Naive thymus-derived CD8-positive, alpha-beta T cell (primary cell): ENCODE data around the gene RAB11FIP4. TPM values are rescaled to one million over a fixed set of nuclear protein-coding genes. Genes with fewer than 3 reads are reported as not detected.

ENCODE experiments used
- ATAC-seq, 2 donors: fragments of 150-1000 bp; cut with Tn5 transposase in 1 of 2; sonication (Bioruptor Pico), chemical (Tn5 transposase) in 1 of 2; 1 replicate in 1 of 2; 2 replicates in 1 of 2; pipeline ENCODE4 v1.10.0; 2021; ENCODE audit warnings: mild to moderate bottlenecking in 2 of 2, moderate library complexity in 2 of 2
- POLR2A ChIA-PET: fragments of 350-600 bp; sonication (Branson Sonifier 250); formaldehyde crosslinking; loops from one replicate; lab custom pipeline; 2021; ENCODE audit warnings: antibody characterized with exemption; lab: Charles Lee
- DNase-seq, 10 donors: peaks; one replicate each; pipeline versions ENCODE4 v3.0.0 to v3.0.0-alpha.2; 2020 to 2022
- H3K27ac Mint-ChIP-seq, 10 donors: one replicate each; pipeline ENCODE4 v1.8.0; 2020 to 2022; ENCODE audit warnings: mild to moderate bottlenecking in 10 of 10, mixed read lengths in 10 of 10, moderate library complexity in 4 of 10, inconsistent platforms in 1 of 10
- H3K27me3 Mint-ChIP-seq, 5 donors: one replicate each; pipeline ENCODE4 v1.8.0; 2021 to 2022; ENCODE audit warnings: mixed read lengths in 5 of 5
- H3K36me3 Mint-ChIP-seq, 3 donors: one replicate each; pipeline ENCODE4 v1.8.0; 2020 to 2022; ENCODE audit warnings: mixed read lengths in 3 of 3, mild to moderate bottlenecking in 2 of 3, inconsistent platforms in 1 of 3
- H3K4me1 Mint-ChIP-seq, 4 donors: one replicate each; pipeline ENCODE4 v1.8.0; 2021 to 2022; ENCODE audit warnings: mixed read lengths in 4 of 4
- H3K4me3 Mint-ChIP-seq, 10 donors: one replicate each; pipeline ENCODE4 v1.8.0; 2020 to 2022; ENCODE audit warnings: mild to moderate bottlenecking in 10 of 10, mixed read lengths in 10 of 10, moderate library complexity in 6 of 10, inconsistent platforms in 1 of 10
- H3K9me3 Mint-ChIP-seq, 9 donors: one replicate each; pipeline ENCODE4 v1.8.0; 2020 to 2022; ENCODE audit warnings: mixed read lengths in 9 of 9, mild to moderate bottlenecking in 3 of 9, inconsistent platforms in 1 of 9, moderate library complexity in 1 of 9
- polyA plus RNA-seq, 3 donors: library from polyadenylated mRNA; unstranded; fragments of 300-500 nt; fragmentation: Illumina TruSeq; gene quantifications; one replicate each; pipeline ENCODE4 v1.2.3, GENCODE V29; 2021
- total RNA-seq, 8 experiments: library from RNA in 2 of 8; stranded (reverse) in 2 of 8; gene quantifications; one replicate each; pipeline ENCODE4 v1.2.3 and lab custom pipeline; 2021 to 2026

RAB11FIP4 gene
- total and polyA plus RNA-seq, 5 experiments from 2014 or later: 14.9 to 51.1 (median 18.6) TPM

DNA sequence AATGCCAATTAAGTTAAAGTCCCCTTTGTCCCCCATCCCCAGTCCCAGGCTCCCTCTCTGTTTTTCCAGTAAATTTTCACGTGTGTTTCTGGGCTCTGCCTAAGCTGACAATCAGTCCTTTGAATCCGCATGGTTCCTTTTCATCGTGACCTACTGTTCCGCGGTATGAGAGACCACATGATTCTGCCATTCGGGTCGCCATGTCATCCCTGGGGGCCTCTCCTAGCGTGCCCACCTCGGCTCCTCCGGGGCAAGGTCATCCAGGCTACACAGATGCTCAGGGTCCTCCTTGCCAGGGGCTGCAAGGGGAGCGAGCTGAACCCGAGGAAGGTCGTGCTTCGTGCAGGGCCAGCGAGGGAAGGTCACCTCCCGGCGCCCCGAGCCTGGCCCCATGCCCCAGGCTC lies 157.6 kb downstream of the RAB11FIP4 start:
- Mint-ChIP-seq H3K9me3 (no peaks in the 10 kb centered on the region), H3K27me3 (no peaks in the 10 kb centered on the region), H3K4me3 (peak overlapping the region; percentile 70 to 95 (median 88)), H3K36me3 (no peaks in the 10 kb centered on the region), H3K4me1 (peaks cover 11 to 26% (median 18%) of the 10 kb centered on the region in 4 donors), H3K27ac (peak overlapping the region; percentile 55 to 89 (median 80))
- POLR2A ChIA-PET: interaction anchor here (0.6 to 2.7 kb wide), 6 partner anchors 10 to 378 kb away, joined by 4 to 9 read pairs (median 6); no protein-coding TSS in a partner anchor
- peak in 3 of 10 donors; percentile 16 to 34 (median 31) for DNase-seq
- ATAC-seq: peak; percentile 18 to 21

DNA sequence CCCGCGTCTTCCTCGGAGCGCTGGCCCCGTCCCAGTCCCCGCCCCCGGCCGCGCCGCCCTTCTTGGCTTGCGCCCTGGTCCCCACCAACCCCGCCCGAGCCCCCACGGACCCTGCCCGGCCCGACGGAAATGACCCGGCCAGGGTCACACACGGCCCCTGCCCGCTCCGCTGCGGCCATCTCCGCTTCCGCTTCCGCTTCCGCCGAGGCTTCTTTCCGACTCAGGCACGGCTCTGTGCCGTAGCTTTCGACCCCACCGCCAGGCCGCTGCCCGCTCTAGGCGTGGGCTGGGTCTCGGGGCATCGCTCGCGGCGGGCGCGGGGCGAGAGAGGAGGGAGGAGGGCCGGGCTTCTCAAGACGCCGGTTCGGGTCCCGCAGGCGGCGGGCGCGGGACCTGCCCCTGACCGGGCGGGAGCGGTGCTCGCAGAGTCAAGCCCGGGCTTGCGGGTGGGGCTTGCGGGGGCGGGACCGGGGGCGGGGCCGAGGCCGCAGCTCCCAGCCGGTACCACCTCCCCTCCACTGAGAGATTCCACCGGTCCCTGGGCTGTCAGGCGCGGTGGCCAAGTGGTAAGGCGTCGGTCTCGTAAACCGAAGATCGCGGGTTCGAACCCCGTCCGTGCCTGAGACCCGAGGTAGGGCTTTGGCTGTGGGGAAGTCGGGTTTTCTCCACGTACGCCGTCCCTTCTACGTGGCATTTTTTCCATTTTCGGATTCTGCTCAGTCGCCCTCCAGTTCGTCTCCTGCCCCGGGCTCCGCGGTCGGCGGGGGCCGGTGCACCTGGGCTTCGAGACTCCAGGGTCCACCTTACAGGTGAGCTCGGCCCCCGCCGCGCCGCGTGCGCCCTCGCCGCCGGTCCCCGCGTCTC lies 158.3 kb downstream of the RAB11FIP4 start:
- peak; percentile 84 for ATAC-seq
- H3K27ac Mint-ChIP-seq: peak overlapping the region; percentile 67 to 91 (median 86)
- peak overlapping the region; percentile 70 to 95 (median 88) for H3K4me3 Mint-ChIP-seq
- no peaks in the 10 kb centered on the region for H3K36me3 Mint-ChIP-seq
- H3K9me3 Mint-ChIP-seq: no peaks in the 10 kb centered on the region
- peaks cover 11 to 26% (median 18%) of the 10 kb centered on the region in 4 donors for H3K4me1 Mint-ChIP-seq
- POLR2A ChIA-PET: interaction anchor here (0.6 to 2.7 kb wide), 6 partner anchors 9 to 377 kb away, joined by 4 to 9 read pairs (median 6); no protein-coding TSS in a partner anchor
- no peaks in the 10 kb centered on the region for H3K27me3 Mint-ChIP-seq
- peak; percentile 74 to 91 (median 84) for DNase-seq

DNA sequence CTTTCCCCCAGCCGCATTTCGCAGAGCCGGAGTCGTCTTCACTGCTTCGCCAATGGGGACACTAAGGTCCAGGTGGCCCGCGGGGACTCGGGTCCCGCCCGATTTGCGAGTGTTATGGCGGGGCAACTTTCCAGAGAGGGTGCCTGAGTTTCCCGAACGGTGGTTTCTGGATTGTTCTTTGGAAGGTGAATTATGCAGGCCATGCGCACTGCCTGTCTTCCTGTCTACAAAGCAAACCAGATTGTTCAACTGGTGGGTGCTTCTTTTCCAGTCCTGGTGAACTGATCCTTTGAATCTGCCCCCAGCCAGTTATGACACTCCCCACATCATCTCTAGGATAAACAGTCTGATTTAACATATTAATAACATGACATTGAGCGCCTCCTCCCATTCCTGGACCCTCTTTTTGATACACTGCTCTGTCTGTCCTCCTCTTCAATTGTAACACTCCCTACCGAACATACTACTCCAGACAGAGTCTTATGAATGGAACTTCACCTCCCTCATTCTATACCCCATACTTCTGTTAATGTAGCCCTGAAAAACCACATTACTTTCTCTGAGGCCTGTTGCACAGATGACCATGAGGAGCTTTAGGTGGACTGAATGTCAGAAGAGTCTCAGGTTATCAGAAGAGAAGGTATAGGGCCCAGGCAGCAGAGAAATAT lies 159.0 kb downstream of the RAB11FIP4 start:
- Mint-ChIP-seq H3K27me3 (no peaks in the 10 kb centered on the region), H3K27ac (peak overlapping the region; percentile 54 to 91 (median 86)), H3K4me3 (peak overlapping the region; percentile 70 to 95 (median 88)), H3K36me3 (no peaks in the 10 kb centered on the region), H3K4me1 (peaks cover 11 to 26% (median 18%) of the 10 kb centered on the region in 4 donors), H3K9me3 (no peaks in the 10 kb centered on the region)
- DNase-seq: peak in 2 of 10 donors; percentile 27 to 28
- POLR2A ChIA-PET: interaction anchor here (0.6 to 2.7 kb wide), 3 partner anchors 16 to 729 kb away, joined by 5 to 9 read pairs (median 5); no protein-coding TSS in a partner anchor
- ATAC-seq: peak in 1 of 2 donors; percentile 3

DNA sequence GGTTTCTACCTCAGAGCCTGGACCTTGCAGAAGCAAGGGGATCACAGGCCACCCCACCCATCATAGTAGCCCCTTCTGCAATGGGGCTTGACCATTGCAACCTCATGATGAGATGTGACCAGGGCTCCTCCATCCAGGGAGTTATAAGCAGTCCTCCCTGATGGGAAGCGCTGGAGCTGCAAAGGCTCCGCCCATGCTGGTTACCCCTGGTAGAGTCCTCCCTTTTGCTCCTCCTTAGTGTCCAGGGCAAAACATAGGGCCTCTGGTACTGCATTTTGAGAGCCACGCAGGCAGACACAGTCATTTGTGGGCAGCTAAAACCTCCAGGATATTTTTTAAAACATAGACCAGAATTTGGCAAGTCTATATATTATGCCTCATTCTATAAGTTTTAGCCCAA lies 161.1 kb downstream of the RAB11FIP4 start:
- DNase-seq (no peak), ATAC-seq (no peak)
- Mint-ChIP-seq H3K9me3 (no peaks in the 10 kb centered on the region), H3K4me3 (peak overlapping the region in 1 of 10 donors; percentile 39), H3K4me1 (peaks cover 11 to 23% (median 18%) of the 10 kb centered on the region in 4 donors), H3K27ac (no peak overlapping the region), H3K36me3 (no peaks in the 10 kb centered on the region), H3K27me3 (no peaks in the 10 kb centered on the region)
- POLR2A ChIA-PET: no interaction called here

DNA sequence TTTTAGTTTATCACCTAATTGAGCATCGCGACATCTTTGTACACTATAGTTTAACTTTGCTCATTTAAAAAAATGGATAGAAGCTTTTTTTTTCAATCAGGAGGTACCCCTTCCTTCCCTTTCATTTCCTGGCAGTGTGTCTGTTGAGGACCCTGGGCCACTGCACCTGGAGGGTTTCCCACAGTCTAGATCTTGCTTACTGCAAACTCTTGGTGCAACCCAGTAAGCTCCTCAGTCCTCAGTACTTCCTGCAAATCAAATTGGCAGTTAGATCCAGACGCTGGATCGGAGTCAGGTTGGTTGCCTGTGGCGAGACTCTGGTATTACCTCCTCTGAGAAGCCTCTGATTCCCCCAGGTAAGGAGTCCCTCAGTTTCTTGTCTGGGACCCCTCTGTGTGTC lies 162.0 kb downstream of the RAB11FIP4 start:
- H3K9me3 Mint-ChIP-seq: no peaks in the 10 kb centered on the region
- H3K4me3 Mint-ChIP-seq: peak overlapping the region in 2 of 10 donors; percentile 2 to 44
- peaks cover 11 to 19% (median 17%) of the 10 kb centered on the region in 4 donors for H3K4me1 Mint-ChIP-seq
- ATAC-seq (no peak), DNase-seq (no peak)
- no peaks in the 10 kb centered on the region for H3K36me3 Mint-ChIP-seq
- H3K27ac Mint-ChIP-seq: peak overlapping the region in 1 of 10 donors; percentile 46
- POLR2A ChIA-PET: no interaction called here
- H3K27me3 Mint-ChIP-seq: no peaks in the 10 kb centered on the region

DNA sequence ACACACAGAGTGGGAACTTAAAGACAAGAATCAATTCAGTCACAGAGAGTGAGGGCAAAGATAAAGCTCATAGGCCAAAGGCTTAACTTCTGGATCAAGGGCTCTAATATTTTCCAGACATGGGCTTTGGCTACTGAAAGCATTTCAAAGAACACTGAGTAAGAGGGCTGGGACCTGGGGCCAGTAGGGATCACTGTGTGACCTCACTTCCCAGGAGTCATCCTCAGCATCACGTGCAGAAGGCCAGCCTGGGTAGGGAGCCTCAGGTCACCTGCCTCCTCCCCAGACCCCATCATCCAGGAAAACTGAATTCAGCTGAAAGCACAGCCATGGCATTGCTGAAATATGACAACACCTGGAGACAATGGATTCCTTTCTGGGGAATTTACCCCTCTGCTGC lies 163.5 kb downstream of the RAB11FIP4 start:
- Mint-ChIP-seq H3K27me3 (no peaks in the 10 kb centered on the region), H3K36me3 (no peaks in the 10 kb centered on the region), H3K4me3 (no peak overlapping the region), H3K4me1 (peaks cover 8 to 13% (median 12%) of the 10 kb centered on the region in 4 donors), H3K27ac (no peak overlapping the region), H3K9me3 (no peaks in the 10 kb centered on the region)
- ATAC-seq: no peak
- no peak for DNase-seq
- POLR2A ChIA-PET: no interaction called here

DNA sequence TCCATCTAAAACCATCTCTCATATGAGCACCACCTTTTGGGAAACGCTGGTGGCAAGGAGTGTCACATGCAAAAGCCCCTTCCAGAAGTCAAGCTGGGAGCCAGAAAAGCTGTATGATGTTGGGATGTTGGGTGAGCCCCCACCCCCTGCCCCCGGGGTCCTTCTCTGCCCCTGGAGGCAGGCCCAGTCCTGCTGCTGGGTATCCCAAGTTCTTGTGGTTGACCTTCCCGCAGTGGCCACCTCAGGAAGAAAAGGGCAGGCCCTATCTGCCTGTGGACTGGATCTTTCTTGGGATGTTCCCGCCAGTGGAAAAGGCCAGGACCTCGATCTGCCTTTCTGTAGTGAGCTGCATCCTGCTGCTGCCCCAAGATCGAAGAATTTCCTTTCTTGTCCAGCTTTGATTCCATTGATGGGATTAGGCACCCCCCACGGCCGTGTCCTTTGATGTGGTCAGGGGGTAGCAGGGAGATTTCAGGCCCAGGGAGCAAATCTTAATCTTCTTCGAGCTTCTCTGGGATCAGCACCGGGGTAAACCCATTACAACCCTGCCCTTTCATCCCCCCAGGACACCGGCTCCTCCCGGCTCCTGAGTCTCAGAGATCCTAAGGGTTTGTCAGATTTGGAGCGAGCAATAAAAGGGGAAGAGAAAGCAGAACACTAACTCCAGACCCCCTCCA lies 165.6 kb downstream of the RAB11FIP4 start:
- Mint-ChIP-seq H3K36me3 (no peaks in the 10 kb centered on the region), H3K27ac (no peak overlapping the region), H3K27me3 (peaks cover 0 to 8% (median 0%) of the 10 kb centered on the region in 5 donors), H3K4me1 (peaks cover 4 to 25% (median 18%) of the 10 kb centered on the region in 4 donors), H3K4me3 (peak overlapping the region in 3 of 10 donors; percentile 48 to 75 (median 71)), H3K9me3 (no peaks in the 10 kb centered on the region)
- ATAC-seq (no peak), DNase-seq (no peak)
- POLR2A ChIA-PET: no interaction called here

DNA sequence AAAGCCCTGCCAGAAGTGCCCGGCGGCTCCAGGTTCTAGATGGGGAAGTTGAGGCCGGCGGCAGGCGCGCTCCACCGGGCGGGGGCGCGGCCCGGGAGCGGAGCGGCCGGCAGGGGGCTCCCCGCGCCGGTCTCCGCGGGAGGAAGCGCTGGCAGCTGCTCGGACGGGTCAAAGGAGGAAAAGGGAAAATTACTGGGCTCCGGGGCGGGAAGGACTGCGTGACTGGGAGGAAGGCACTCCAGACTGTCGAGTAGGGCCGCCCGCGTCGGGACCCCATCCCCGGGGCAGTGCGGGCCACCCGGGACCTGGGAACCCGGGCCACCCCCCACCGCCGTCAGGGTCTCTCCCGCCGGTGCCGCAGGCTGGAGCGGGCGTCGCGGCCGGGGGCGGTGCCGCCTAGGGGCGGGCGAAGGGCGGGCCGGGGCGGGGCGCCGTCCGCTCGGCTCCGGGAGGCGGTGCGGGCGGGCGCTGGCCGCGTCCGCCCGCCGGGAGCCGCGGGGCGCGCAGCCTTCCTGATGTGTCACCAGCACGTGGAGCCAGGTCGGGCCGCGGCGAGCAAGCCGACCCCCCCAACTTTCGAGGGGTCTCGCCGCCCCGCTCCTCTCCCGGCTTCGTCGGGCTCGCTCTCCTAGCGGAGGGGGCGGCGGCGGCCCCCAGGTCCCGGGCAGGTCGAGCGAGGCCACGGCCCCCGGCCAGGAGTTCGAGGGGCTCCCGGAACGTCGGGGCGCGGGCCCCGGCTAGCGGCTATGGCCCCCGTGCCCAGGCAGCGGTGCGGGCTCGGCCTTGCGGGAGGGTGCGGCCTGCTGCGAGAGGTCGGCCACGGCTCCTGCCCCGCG lies 167.5 kb downstream of the RAB11FIP4 start:
- Mint-ChIP-seq H3K36me3 (no peaks in the 10 kb centered on the region), H3K9me3 (no peaks in the 10 kb centered on the region), H3K27me3 (peaks cover 0 to 8% (median under 1%) of the 10 kb centered on the region in 5 donors), H3K27ac (peak overlapping the region in 2 of 10 donors; percentile 26 to 59), H3K4me1 (peaks cover 4 to 25% (median 16%) of the 10 kb centered on the region in 4 donors), H3K4me3 (peak overlapping the region; percentile 59 to 80 (median 70))
- POLR2A ChIA-PET: interaction anchor here (1.7 kb wide), 1 partner anchor 10 kb away, joined by 4 read pairs; no protein-coding TSS in a partner anchor
- DNase-seq: peak in 8 of 10 donors; percentile 30 to 62 (median 37)
- peak; percentile 86 to 93 for ATAC-seq

DNA sequence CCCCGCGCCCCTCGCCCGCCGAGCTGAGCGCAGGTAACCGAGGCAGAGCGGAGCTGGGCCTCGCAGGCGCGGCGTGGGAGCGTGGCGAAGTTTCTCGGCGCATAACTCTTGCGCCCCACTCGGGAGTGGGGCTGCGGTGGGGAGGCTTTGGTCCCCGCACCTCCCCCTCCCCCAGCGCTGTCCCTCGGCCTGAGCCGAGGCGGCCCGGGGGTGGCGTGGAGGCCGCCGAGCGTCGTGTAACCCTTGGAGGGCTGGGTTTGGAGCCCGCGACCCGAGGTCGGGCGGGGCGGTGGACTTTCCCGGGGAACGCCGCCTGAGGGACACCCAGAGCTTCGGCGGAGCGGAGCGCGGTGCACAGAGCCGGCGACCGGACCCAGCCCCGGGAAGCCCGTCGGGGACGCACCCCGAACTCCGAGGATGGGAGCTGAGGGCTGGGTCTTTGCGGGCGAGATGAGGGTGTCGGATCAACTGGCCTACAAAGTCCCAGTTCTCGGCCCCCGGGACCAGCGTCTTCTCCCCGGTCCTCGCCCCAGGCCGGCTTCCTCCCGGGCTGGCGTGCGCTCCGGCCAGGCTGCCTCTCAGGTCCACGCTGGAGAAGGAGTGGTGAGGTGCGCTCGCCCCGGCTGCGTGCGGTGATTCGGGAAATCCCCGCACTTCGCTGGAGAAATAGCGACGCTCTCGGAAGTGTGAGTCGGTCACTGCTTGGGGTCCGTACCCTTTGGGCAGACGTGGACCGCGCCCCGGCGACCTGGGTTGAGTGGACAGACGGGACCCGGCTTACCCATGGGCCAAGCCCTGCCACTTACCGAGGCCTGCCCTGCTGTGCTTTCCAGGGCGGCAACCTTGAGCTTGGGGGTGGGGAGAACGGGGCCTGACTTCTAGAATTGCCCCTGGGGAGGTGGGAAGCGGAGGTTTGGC lies 168.4 kb downstream of the RAB11FIP4 start:
- Mint-ChIP-seq H3K4me1 (peaks cover 4 to 25% (median 16%) of the 10 kb centered on the region in 4 donors), H3K4me3 (peak overlapping the region; percentile 51 to 84 (median 68)), H3K36me3 (no peaks in the 10 kb centered on the region), H3K9me3 (no peaks in the 10 kb centered on the region), H3K27me3 (peaks cover 0 to 13% (median 4%) of the 10 kb centered on the region in 5 donors), H3K27ac (no peak overlapping the region)
- POLR2A ChIA-PET: interaction anchor here (1.7 kb wide), 1 partner anchor 11 kb away, joined by 4 read pairs; no protein-coding TSS in a partner anchor
- peak in 1 of 2 donors; percentile 38 for ATAC-seq
- no peak for DNase-seq

DNA sequence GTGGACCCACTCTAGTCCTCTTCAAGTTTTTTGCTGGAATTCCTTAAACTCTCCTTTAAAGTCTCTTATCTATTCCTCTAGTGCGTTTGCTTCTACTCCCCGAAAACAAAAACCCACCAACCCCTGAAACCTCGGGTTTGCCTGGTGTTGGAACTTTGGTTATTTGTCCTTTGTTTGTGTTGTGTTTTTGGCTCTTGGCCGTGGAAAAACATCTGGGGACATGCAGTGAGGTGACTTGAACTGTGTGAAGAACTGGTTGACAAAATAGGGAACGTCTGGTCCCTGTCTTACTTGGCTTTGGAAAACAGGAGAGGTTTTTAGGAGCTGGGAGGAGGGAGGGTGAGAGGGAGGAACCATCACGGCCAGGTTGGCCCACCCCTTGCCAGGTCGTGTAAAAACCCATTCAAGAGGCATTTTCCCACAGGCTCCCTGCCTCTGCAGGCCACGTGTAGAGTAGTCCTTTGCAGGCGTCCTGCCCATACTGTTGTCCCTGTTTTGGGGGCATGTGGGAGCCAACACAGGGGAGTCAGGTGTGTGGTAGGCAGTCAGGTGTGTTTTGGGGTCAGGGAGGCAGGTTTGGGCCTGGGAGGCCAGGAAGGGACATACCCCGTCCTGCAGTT lies 169.3 kb downstream of the RAB11FIP4 start:
- no peaks in the 10 kb centered on the region for H3K36me3 Mint-ChIP-seq
- POLR2A ChIA-PET: no interaction called here
- H3K27ac Mint-ChIP-seq: peak overlapping the region in 1 of 10 donors; percentile 12
- no peak for ATAC-seq
- peaks cover 4 to 25% (median 16%) of the 10 kb centered on the region in 4 donors for H3K4me1 Mint-ChIP-seq
- H3K9me3 Mint-ChIP-seq: no peaks in the 10 kb centered on the region
- peak overlapping the region; percentile 51 to 84 (median 68) for H3K4me3 Mint-ChIP-seq
- DNase-seq: no peak
- H3K27me3 Mint-ChIP-seq: peaks cover 0 to 15% (median 5%) of the 10 kb centered on the region in 5 donors
